OCI-LY1 (cell line): ENCODE data around the gene SMPD1.
A peak's percentile ranks its signal among the peaks of the same experiment; 100 is the strongest.

ENCODE experiments used
- H2AFZ ChIP-seq: fragments of 200-600 bp; sonication (generic), shearing (Covaris generic); 2 replicates; pipeline ENCODE4 v1.6.0; 2014; ENCODE audit warnings: antibody characterized with exemption, mild to moderate bottlenecking, low read length
- H3F3A ChIP-seq: fragments of 200-600 bp; sonication (generic), shearing (Covaris generic); 2 replicates; pipeline ENCODE4 v1.6.0; 2014; ENCODE audit warnings: mild to moderate bottlenecking, antibody characterized with exemption, low read length, moderate library complexity; ENCODE audit not compliant: insufficient read depth
- H3K27ac ChIP-seq: fragments of 200-600 bp; sonication (generic); 2 replicates; pipeline ENCODE4 v1.5.1; 2014; ENCODE audit warnings: low read length, mixed run types, mild to moderate bottlenecking, low read depth; ENCODE audit not compliant: poor library complexity, severe bottlenecking
- H3K27me3 ChIP-seq: fragments of 200-600 bp; sonication (generic); 2 replicates; pipeline ENCODE4 v1.6.0; 2014; ENCODE audit warnings: antibody characterized with exemption, mild to moderate bottlenecking, low read length, moderate library complexity; ENCODE audit not compliant: insufficient read depth
- H3K36me3 ChIP-seq: fragments of 200-600 bp; sonication (generic); 2 replicates; pipeline ENCODE4 v1.6.1; 2014; ENCODE audit warnings: mild to moderate bottlenecking, antibody characterized with exemption, low read length, moderate library complexity, mixed read lengths; ENCODE audit not compliant: insufficient read depth
- H3K4me1 ChIP-seq: fragments of 200-600 bp; sonication (generic); 2 replicates; pipeline ENCODE4 v1.5.1; 2014; ENCODE audit warnings: mild to moderate bottlenecking, low read length, moderate library complexity; ENCODE audit not compliant: insufficient read depth, severe bottlenecking
- H3K4me2 ChIP-seq: fragments of 200-600 bp; sonication (generic), shearing (Covaris generic); 2 replicates; pipeline ENCODE4 v1.6.1; 2014; ENCODE audit warnings: low read length
- H3K4me3 ChIP-seq: fragments of 200-600 bp; sonication (generic); 2 replicates; pipeline ENCODE4 v1.5.1; 2014; ENCODE audit warnings: low read length, low read depth, mild to moderate bottlenecking, mixed read lengths; ENCODE audit not compliant: poor library complexity, severe bottlenecking
- H3K79me2 ChIP-seq: fragments of 200-600 bp; shearing (Covaris generic); 2 replicates; pipeline ENCODE4 v1.6.1; 2016; ENCODE audit warnings: mixed run types, low read length, mixed read lengths; ENCODE audit not compliant: insufficient read depth
- H3K9ac ChIP-seq: fragments of 200-600 bp; sonication (generic), shearing (Covaris generic); 2 replicates; pipeline ENCODE4 v1.6.1; 2014; ENCODE audit warnings: mild to moderate bottlenecking, low read length, mixed read lengths
- H3K9me2 ChIP-seq: fragments of 200-600 bp; sonication (generic), shearing (Covaris generic); 2 replicates; pipeline ENCODE4 v1.6.1; 2014; ENCODE audit warnings: low read depth, mild to moderate bottlenecking, low read length, mixed read lengths
- H3K9me3 ChIP-seq: fragments of 200-600 bp; shearing (Covaris generic); 2 replicates; pipeline ENCODE4 v1.6.1; 2014; ENCODE audit warnings: low read length, mixed read lengths
- H4K20me1 ChIP-seq: fragments of 200-600 bp; sonication (generic), shearing (Covaris generic); 2 replicates; pipeline ENCODE4 v1.6.0; 2016; ENCODE audit warnings: mild to moderate bottlenecking, low read length; ENCODE audit not compliant: insufficient read depth
- EZH2 ChIP-seq: fragments of 200-600 bp; sonication (generic), shearing (Covaris generic); IDR thresholded peaks from 2 replicates; pipeline ENCODE4 v1.8.0; 2017; ENCODE audit warnings: borderline replicate concordance, mixed run types, mild to moderate bottlenecking, antibody characterized with exemption, low read length, moderate library complexity, mixed read lengths
- TF ChIP-seq, protein P1 (sequence below): fragments of 200-600 bp; sonication (generic), shearing (Covaris generic); IDR thresholded peaks from 2 replicates; pipeline ENCODE4 v1.5.1; 2017; ENCODE audit warnings: mild to moderate bottlenecking, antibody characterized with exemption, low read length, moderate library complexity, mixed read lengths

SMPD1 gene

DNA sequence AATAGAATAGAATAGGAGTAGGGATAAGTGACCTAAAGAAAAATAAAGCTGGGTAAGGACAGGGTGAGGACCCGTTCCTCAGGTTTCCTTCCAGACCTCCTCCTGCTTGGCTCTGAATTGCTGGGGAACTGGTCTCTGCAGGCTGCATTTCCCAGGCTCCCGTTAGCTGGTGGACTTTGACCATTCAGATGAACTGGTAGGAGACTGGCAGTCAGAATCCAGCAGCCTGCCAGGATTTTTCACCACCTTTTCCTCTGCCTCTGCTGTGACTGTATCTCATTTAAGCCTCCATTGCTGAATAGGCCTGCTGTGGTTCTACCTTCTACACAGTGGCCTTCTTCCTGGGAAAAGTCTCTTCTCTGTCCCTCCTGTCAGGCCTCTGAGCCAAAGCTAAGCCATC, 24.6 kb upstream of the SMPD1 start:
- H3K9me3 ChIP-seq = no peaks in the 10 kb centered on the region
- no peak overlapping the region for H3K9ac ChIP-seq
- no peaks in the 10 kb centered on the region for H3K4me1 ChIP-seq

DNA sequence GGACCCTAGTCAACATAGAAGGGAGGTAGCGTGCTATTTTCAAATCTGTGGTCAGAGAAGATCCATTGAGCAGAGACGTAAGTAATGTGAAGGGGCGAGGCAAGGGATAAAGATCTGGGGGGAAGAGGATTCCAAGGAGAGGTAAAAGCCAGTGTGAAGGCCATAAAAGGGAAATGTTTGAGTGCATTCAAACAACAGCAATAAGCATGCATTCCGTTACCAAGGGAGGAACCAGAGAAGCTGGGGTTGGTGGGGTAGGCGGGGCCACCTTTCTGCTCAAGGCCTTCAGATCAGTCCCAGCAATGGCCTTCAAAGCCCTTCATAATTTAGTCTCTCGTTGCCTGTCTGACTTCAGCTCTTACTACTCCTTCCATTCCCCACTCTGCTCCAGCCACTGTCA, 18.4 kb upstream of the SMPD1 start:
- Histone ChIP-seq H3K9me3 (no peaks in the 10 kb centered on the region), H3K9ac (no peak overlapping the region)

More for the DNA sequence above, 24.6 kb upstream of the SMPD1 start:
- H3K79me2 ChIP-seq = no peaks in the 10 kb centered on the region
- no peaks in the 10 kb centered on the region for H4K20me1 ChIP-seq
- H2AFZ ChIP-seq = no peak overlapping the region
- H3K27me3 ChIP-seq = no peaks in the 10 kb centered on the region
- no peaks in the 10 kb centered on the region for H3K9me2 ChIP-seq
- H3K27ac ChIP-seq = no peak overlapping the region
- no peaks in the 10 kb centered on the region for H3F3A ChIP-seq
- no peaks in the 10 kb centered on the region for H3K36me3 ChIP-seq
- H3K4me3 ChIP-seq = no peak overlapping the region
- H3K4me2 ChIP-seq = no peak overlapping the region
- TF ChIP-seq EZH2 = no peak
- TF ChIP-seq, protein P1, sequence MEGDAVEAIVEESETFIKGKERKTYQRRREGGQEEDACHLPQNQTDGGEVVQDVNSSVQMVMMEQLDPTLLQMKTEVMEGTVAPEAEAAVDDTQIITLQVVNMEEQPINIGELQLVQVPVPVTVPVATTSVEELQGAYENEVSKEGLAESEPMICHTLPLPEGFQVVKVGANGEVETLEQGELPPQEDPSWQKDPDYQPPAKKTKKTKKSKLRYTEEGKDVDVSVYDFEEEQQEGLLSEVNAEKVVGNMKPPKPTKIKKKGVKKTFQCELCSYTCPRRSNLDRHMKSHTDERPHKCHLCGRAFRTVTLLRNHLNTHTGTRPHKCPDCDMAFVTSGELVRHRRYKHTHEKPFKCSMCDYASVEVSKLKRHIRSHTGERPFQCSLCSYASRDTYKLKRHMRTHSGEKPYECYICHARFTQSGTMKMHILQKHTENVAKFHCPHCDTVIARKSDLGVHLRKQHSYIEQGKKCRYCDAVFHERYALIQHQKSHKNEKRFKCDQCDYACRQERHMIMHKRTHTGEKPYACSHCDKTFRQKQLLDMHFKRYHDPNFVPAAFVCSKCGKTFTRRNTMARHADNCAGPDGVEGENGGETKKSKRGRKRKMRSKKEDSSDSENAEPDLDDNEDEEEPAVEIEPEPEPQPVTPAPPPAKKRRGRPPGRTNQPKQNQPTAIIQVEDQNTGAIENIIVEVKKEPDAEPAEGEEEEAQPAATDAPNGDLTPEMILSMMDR = no peak

DNA sequence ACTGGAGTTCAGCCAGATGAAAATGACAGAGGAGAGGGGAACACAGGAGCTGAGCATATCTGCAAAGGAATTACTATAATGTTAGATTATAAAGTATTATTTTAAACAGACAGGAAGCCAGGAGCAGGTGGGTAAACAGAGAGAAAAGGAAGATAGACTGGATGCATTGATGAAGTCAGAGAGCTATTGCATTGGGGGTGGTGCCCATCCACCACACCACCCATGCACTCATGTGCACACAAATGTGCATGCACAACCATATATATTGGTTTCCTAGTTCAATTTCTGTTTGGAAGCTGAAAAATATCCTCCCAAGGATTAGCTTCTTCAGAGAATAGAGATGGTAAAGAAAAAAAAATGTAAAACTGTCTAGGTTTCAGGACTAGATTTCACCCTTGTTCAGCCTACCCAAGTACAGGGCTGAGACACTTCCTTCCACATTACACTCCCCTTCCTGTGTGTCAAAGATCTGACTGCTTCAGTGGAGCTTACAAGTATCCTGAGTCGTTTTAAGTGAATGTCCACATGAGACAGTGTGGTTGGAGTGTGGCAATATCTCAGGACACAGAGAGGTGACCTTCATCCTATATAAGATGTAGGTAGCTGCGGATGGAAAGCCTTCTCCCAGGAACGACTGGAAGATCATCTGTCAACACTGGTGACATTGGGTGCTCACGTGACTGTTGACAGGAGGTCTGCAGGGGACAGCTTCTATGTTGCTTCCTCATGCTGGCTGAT, 12.2 kb upstream of the SMPD1 start:
- Histone ChIP-seq H3K9me3 (no peaks in the 10 kb centered on the region), H4K20me1 (no peaks in the 10 kb centered on the region), H2AFZ (no peak overlapping the region), H3K4me1 (peaks cover 8% of the 10 kb centered on the region), H3K27me3 (no peaks in the 10 kb centered on the region), H3K79me2 (no peaks in the 10 kb centered on the region), H3K4me3 (no peak overlapping the region), H3K36me3 (no peaks in the 10 kb centered on the region), H3F3A (no peaks in the 10 kb centered on the region), H3K4me2 (0 out of 2 replicates have a peak overlapping the region, but pooled peaks have one; percentile 40), H3K27ac (no peak overlapping the region), H3K9ac (peak overlapping the region; percentile 5; the same call in 1 of the 2 replicates), H3K9me2 (no peaks in the 10 kb centered on the region)
- no peak for TF ChIP-seq EZH2
- TF ChIP-seq, protein P1 = no peak

More for the DNA sequence above, 18.4 kb upstream of the SMPD1 start:
- no peak for TF ChIP-seq EZH2
- TF ChIP-seq, protein P1 = no peak
- Histone ChIP-seq H3K4me2 (no peak overlapping the region), H3K4me1 (no peaks in the 10 kb centered on the region), H3K36me3 (no peaks in the 10 kb centered on the region), H3K9me2 (no peaks in the 10 kb centered on the region), H3F3A (no peaks in the 10 kb centered on the region), H3K27me3 (no peaks in the 10 kb centered on the region), H4K20me1 (no peaks in the 10 kb centered on the region), H3K27ac (no peak overlapping the region), H2AFZ (no peak overlapping the region), H3K4me3 (no peak overlapping the region), H3K79me2 (no peaks in the 10 kb centered on the region)
